Right ventricle myocardium inferior (tissue), 1 donor: ENCODE measurements around the gene KATNIP. TPM values are rescaled to one million over a fixed set of nuclear protein-coding genes. Genes with fewer than 3 reads are reported as not detected.

Experiments used
- total RNA-seq: library from RNA; stranded (reverse); fragmentation: NEBNext Ultra II Directional; extraction: Animal tissue kit (Norgen Biotek cat#: 25700); gene quantifications from one replicate; pipeline ENCODE4 v1.2.1, GENCODE V29; 2021
- donor health status: DM: no; HTN: yes; CAD: no; lungs with severe emphysema.

The KATNIP gene
- total RNA-seq, 1 donor from 2014 or later, result 8.0 TPM

Other genes starting within 250 kb of the KATNIP start
- gene IL4R, start 236.2 kb upstream of the KATNIP start, total RNA-seq, result 11.1 TPM
- gene IL21R, start 148.0 kb upstream of the KATNIP start, total RNA-seq, result 0.14 TPM
- 45.1 TPM for gene GTF3C1, start 231 bp upstream of the KATNIP start, total RNA-seq